Mesodermal cell (in vitro differentiated cells): Measurements from ENCODE around the gene MGAT4A.

ENCODE experiments used
- H3K27ac ChIP-seq: 2 replicates; pipeline ENCODE4 v1.7.0; 2013; ENCODE audit warnings: mild to moderate bottlenecking, low read depth, low read length, moderate library complexity; ENCODE audit not compliant: severe bottlenecking
- H3K36me3 ChIP-seq: 2 replicates; pipeline ENCODE4 v1.7.1; 2013; ENCODE audit warnings: mild to moderate bottlenecking, low read length, moderate library complexity; ENCODE audit not compliant: control insufficient read depth, insufficient read depth
- H3K4me1 ChIP-seq: one replicate; pipeline ENCODE4 v1.7.1; 2013; ENCODE audit warnings: mild to moderate bottlenecking, low read length; ENCODE audit not compliant: insufficient read depth, control insufficient read depth, poor library complexity, severe bottlenecking
- H3K4me3 ChIP-seq: 2 replicates; pipeline ENCODE4 v1.7.0; 2013; ENCODE audit warnings: low read length, control low read depth, mild to moderate bottlenecking; ENCODE audit not compliant: insufficient read depth, poor library complexity, severe bottlenecking; ENCODE audit errors: extremely low read depth
- H3K9me3 ChIP-seq: 2 replicates; pipeline ENCODE4 v1.7.1; 2013; ENCODE audit warnings: mild to moderate bottlenecking, low read length, moderate library complexity; ENCODE audit not compliant: control insufficient read depth
- WGBS, 2 experiments: methylation state at CpG; one replicate each; pipeline ENCODE4 v1.1.5; 2013; ENCODE audit warnings: missing lambda C conversion rate in 2 of 2; ENCODE audit not compliant: insufficient coverage in 2 of 2; 5-methylcytosine and 5-hydroxymethylcytosine counted together

The MGAT4A gene

GRCh38 chr2:98702127-98702802, 28.7 kb downstream of the MGAT4A start:
- no peaks in the 10 kb centered on the region for H3K36me3 ChIP-seq
- H3K9me3 ChIP-seq: no peaks in the 10 kb centered on the region
- no peak overlapping the region for H3K4me3 ChIP-seq
- H3K4me1 ChIP-seq: no peaks in the 10 kb centered on the region
- 87 to 94% methylated on average over 6 of the region's 8 CpGs for WGBS, 2 experiments
- H3K27ac ChIP-seq: no peak overlapping the region

- no peak overlapping the region for H3K4me3 ChIP-seq
- 80% methylated on average over 1 of the region's 1 CpG; no CpG with 5 or more reads in 1 of the 2 experiments for WGBS, 2 experiments
- H3K9me3 ChIP-seq: no peaks in the 10 kb centered on the region
- no peaks in the 10 kb centered on the region for H3K36me3 ChIP-seq
- no peaks in the 10 kb centered on the region for H3K4me1 ChIP-seq
- H3K27ac ChIP-seq: no peak overlapping the region
Observed at GRCh38 chr2:98701230-98701629, 29.7 kb downstream of the MGAT4A start.

DNA sequence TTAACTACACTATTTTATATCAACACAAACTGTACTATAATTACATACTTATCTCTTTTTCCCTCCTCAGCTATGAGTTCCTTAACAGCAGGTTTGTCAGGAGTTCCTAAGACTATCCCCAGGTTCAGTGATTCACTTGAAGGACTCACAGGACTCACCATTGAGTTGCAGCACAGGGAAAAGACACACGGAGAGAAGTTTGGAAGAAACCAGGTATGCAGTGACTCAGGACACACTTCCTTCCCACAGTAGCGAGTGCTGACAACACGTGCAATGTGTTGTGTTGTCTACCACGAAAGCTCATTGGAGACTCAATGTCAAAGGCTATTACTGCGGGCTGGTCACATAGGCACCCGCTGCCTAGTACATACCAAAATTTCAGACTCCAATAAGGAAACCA, 32.0 kb downstream of the MGAT4A start:
- no peaks in the 10 kb centered on the region for H3K9me3 ChIP-seq
- no peak overlapping the region for H3K4me3 ChIP-seq
- no peaks in the 10 kb centered on the region for H3K36me3 ChIP-seq
- no peak overlapping the region for H3K27ac ChIP-seq
- 91 to 94% methylated on average over 6 of the region's 6 CpGs for WGBS, 2 experiments
- no peaks in the 10 kb centered on the region for H3K4me1 ChIP-seq

GRCh38 chr2:98697651-98698337, 33.1 kb downstream of the MGAT4A start:
- H3K4me3 ChIP-seq: no peak overlapping the region
- 87 to 100% methylated on average over 2 to 3 of the region's 5 CpGs for WGBS, 2 experiments
- no peaks in the 10 kb centered on the region for H3K4me1 ChIP-seq
- no peaks in the 10 kb centered on the region for H3K36me3 ChIP-seq
- no peaks in the 10 kb centered on the region for H3K9me3 ChIP-seq
- H3K27ac ChIP-seq: no peak overlapping the region

GRCh38 chr2:98696200-98696599, 34.7 kb downstream of the MGAT4A start:
- Histone ChIP-seq H3K4me3 (no peak overlapping the region), H3K36me3 (no peaks in the 10 kb centered on the region), H3K9me3 (no peaks in the 10 kb centered on the region), H3K27ac (no peak overlapping the region), H3K4me1 (no peaks in the 10 kb centered on the region)
- WGBS, 2 experiments: 89% methylated on average over 3 of the region's 4 CpGs; no CpG with 5 or more reads in 1 of the 2 experiments

GRCh38 chr2:98695255-98695654, 35.7 kb downstream of the MGAT4A start:
- no peaks in the 10 kb centered on the region for H3K4me1 ChIP-seq
- WGBS, 2 experiments: 85 to 95% methylated on average over 2 to 3 of the region's 3 CpGs
- H3K9me3 ChIP-seq: no peaks in the 10 kb centered on the region
- no peak overlapping the region for H3K27ac ChIP-seq
- no peaks in the 10 kb centered on the region for H3K36me3 ChIP-seq
- H3K4me3 ChIP-seq: no peak overlapping the region

DNA sequence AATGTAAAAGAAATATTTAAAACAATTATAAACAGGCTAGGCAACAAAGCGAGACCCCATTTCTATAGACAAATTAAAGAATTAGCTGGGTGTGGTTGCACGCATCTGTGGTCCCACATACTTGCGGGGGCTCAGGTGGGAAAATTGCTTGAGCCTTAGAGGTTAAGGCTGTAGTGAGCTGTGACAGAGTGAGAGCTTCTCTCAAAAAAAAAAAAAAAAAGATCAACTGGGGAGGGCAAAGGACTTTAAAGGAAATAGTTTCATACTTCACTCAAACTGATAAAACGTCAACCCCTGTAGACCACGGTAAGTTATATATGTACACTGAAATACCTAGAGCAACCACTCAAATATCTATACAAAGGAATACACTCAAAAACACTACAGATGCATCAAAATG, 37.5 kb downstream of the MGAT4A start:
- Histone ChIP-seq H3K4me1 (no peaks in the 10 kb centered on the region), H3K27ac (no peak overlapping the region), H3K9me3 (no peaks in the 10 kb centered on the region), H3K4me3 (no peak overlapping the region), H3K36me3 (no peaks in the 10 kb centered on the region)
- 82 to 85% methylated on average over 2 of the region's 5 CpGs for WGBS, 2 experiments

- no peaks in the 10 kb centered on the region for H3K4me1 ChIP-seq
- no peak overlapping the region for H3K4me3 ChIP-seq
- no peaks in the 10 kb centered on the region for H3K9me3 ChIP-seq
- no peak overlapping the region for H3K27ac ChIP-seq
- H3K36me3 ChIP-seq: no peaks in the 10 kb centered on the region
- WGBS, 2 experiments: 80 to 90% methylated on average over 1 of the region's 7 CpGs
Observed at GRCh38 chr2:98692090-98693054, 38.6 kb downstream of the MGAT4A start.

DNA sequence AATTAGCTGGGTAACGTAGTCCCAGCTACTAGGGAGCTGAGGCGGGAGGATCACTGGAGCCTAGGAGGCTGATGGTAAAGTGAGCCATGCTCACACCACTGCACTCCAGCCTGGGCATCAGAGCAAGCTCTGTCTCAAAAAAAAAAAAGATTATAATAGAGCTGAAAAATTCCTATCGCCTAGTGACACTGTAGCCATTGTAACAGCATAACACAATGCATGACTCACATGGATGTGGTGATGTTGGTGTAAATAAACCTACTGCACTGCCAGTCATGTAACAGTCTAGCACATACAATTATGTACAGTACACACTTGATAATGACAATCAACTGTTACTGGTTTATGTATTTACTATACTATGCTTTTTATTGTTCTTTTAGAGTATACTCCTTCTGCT, 39.6 kb downstream of the MGAT4A start:
- H3K4me1 ChIP-seq: no peaks in the 10 kb centered on the region
- WGBS, 2 experiments: 92 to 100% methylated on average over 1 to 2 of the region's 3 CpGs
- H3K36me3 ChIP-seq: no peaks in the 10 kb centered on the region
- H3K4me3 ChIP-seq: no peak overlapping the region
- no peaks in the 10 kb centered on the region for H3K9me3 ChIP-seq
- H3K27ac ChIP-seq: no peak overlapping the region

GRCh38 chr2:98685930-98686887, 44.7 kb downstream of the MGAT4A start:
- H3K4me1 ChIP-seq: no peaks in the 10 kb centered on the region
- no peaks in the 10 kb centered on the region for H3K9me3 ChIP-seq
- H3K4me3 ChIP-seq: no peak overlapping the region
- H3K27ac ChIP-seq: no peak overlapping the region
- no peaks in the 10 kb centered on the region for H3K36me3 ChIP-seq
- WGBS, 2 experiments: 86 to 89% methylated on average over 4 to 8 of the region's 14 CpGs
